Measurements from ENCODE around the gene FBXL2. TPM values are rescaled to one million over a fixed set of nuclear protein-coding genes. Genes with fewer than 3 reads are reported as not detected.

The FBXL2 gene, protein sequence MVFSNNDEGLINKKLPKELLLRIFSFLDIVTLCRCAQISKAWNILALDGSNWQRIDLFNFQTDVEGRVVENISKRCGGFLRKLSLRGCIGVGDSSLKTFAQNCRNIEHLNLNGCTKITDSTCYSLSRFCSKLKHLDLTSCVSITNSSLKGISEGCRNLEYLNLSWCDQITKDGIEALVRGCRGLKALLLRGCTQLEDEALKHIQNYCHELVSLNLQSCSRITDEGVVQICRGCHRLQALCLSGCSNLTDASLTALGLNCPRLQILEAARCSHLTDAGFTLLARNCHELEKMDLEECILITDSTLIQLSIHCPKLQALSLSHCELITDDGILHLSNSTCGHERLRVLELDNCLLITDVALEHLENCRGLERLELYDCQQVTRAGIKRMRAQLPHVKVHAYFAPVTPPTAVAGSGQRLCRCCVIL
- total RNA-seq, result 2.1 TPM
- long read RNA-seq, partial matches to known transcripts, result 0 of 4 reads
- long read RNA-seq, other reads (novel, unspliced or antisense), result 1 of 4 reads

GRCh38 chr3:33277193-33277882, at the start of gene FBXL2:
FBXL2 (plus strand) TSS chr3:33277442; CDS start chr3:33277513, 71 bp downstream.
- ATAC-seq (peak; percentile 100), DNase-seq (peak; percentile 84)

GRCh38 chr3:33229066-33229465, 48.2 kb upstream of the FBXL2 start:
- intact Hi-C loops (cut with micrococcal nuclease), result no loop called here
- DNase-seq (no peak), ATAC-seq (no peak)

More at GRCh38 chr3:33277193-33277882, at the start of gene FBXL2:
- intact Hi-C loops (cut with micrococcal nuclease), result no loop called here

- intact Hi-C loops (cut with micrococcal nuclease), result no loop called here
- ATAC-seq (no peak), DNase-seq (no peak)
Observed at GRCh38 chr3:33229947-33230346, 47.3 kb upstream of the FBXL2 start.

- ATAC-seq, result no peak
- DNase-seq, result no peak
- intact Hi-C loops (cut with micrococcal nuclease), result no loop called here
Observed at GRCh38 chr3:33231756-33232465, 45.3 kb upstream of the FBXL2 start.

DNA sequence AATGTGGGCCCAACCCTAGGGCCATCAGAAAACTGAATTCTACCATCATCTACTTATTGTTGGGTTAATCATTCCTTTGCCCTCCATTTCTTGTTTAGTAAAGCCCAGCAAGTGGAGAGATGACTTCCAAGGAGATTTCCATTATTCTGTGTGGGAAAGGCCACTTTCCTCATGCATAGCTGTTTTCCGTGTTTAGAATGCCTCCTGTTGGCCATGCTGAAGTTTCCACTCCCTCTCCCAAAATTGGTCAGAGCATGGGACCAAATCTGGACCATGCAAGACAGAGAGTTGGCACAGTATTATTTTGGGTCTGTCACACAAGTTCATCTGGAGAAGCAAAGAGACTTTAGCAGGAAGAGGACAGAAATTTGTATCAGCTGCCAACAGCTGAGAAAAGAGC, 43.4 kb upstream of the FBXL2 start:
- ATAC-seq (no peak), DNase-seq (no peak)
- intact Hi-C loops (cut with micrococcal nuclease), result no loop called here

GRCh38 chr3:33236005-33236404, 41.2 kb upstream of the FBXL2 start:
- intact Hi-C loops (cut with micrococcal nuclease), result no loop called here
- ATAC-seq, result no peak
- no peak for DNase-seq

DNA sequence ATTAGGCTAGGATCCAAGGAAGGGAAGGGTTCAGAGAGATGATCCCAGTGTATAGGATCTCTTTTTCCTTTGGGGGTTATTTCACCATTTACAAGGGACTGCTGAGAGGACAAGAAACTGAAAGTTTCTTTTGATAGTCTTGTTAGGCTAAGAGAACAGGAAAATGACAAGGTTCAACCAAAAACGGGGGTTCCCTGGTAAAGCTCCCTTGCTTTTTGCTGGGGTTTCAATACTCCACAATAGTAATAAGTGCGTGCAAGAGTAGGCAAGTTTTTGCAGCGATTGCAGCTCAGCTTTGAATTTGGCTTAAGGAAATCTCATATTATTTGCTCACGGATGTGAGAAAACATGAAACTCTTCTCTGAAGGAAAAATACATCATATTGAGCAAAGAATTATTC, 39.8 kb upstream of the FBXL2 start:
- no peak for DNase-seq
- no peak for ATAC-seq
- intact Hi-C loops (cut with micrococcal nuclease), result no loop called here

- intact Hi-C loops (cut with micrococcal nuclease), result no loop called here
- ATAC-seq, result no peak
- DNase-seq, result no peak
Observed at GRCh38 chr3:33238923-33239322, 38.3 kb upstream of the FBXL2 start.

DNA sequence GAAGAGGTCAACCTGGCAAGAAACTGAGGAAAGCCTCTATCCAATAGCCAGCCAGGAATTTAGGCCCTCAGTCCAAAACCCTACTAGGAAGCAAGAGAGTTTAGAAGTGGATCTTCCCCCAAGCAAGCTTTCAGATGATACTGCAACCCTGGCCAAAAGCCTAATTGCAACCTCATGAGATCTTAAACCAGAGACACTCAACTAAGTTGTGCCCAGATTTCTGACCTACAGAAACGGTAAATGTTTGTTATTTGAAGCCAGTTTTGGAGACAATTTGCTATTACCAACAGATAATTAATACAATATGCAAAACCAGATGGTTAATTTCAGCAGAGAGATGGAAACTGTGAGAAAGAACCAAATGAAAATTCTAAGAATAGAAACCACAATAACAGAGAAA, 37.0 kb upstream of the FBXL2 start:
- ATAC-seq (no peak), DNase-seq (no peak)
- intact Hi-C loops (cut with micrococcal nuclease), result no loop called here

DNA sequence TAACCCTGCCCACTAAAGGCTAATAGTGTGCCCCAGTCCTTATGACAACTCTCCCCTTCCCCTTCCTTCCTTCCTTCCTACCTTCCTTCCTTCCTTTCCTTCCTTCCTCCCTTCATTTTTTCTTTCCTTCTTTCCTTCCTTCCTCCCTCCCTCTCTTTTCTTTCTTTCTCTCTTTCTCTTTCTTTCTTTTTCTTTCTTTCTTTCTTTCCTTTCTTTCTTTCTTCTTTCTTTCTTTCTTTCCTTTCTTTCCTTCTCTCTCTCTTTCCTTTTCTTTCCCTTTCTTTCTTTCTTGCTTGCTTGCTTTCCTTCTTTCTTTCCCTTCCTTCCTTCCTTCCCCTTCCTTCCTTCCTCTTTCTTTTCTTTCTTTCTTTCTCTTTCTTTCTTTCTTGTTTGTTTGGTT, 30.5 kb upstream of the FBXL2 start:
- ATAC-seq (no peak), DNase-seq (no peak)
- intact Hi-C loops (cut with micrococcal nuclease), result no loop called here

GRCh38 chr3:33250712-33251111, 26.5 kb upstream of the FBXL2 start:
- DNase-seq (no peak), ATAC-seq (no peak)
- intact Hi-C loops (cut with micrococcal nuclease), result no loop called here

DNA sequence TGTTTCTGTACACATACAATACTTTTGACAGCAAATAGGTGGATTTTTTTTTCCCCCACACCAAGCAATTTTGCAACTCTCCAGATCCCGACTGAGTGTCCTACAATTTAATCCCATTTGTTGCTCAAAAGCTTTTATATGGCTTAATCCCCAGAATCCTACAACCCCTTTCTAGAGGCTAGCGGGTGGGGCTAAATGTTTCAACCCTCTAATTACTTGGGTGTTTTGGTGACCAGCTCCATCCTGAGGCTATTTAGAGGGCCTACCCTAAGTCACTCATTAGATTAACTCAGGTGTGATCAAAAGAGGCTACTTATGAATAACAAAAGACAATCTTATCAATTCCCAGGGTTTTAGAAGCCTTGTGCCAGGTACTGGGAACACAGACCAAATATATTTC, 21.0 kb upstream of the FBXL2 start:
- intact Hi-C loops (cut with micrococcal nuclease), result no loop called here
- no peak for DNase-seq
- ATAC-seq, result no peak

DNA sequence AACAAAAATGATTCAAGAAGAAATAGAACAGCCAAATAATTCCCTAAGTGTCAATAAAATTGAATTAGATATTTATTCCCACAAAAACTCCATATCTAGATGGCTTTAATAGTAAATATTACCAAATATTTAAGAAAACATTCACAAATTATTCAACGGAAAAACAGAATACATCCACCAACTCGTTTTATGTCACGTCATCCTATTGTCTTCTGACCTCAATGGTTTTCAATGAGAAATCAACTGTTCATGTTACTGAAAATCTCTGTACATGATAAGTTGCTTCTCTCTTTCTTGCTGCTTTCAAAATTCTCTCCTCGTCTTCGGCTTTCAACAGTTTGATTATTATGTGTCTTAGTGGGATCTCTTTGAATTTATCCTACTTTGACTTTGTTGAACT, 17.1 kb upstream of the FBXL2 start:
- DNase-seq (no peak), ATAC-seq (no peak)
- intact Hi-C loops (cut with micrococcal nuclease), result no loop called here

DNA sequence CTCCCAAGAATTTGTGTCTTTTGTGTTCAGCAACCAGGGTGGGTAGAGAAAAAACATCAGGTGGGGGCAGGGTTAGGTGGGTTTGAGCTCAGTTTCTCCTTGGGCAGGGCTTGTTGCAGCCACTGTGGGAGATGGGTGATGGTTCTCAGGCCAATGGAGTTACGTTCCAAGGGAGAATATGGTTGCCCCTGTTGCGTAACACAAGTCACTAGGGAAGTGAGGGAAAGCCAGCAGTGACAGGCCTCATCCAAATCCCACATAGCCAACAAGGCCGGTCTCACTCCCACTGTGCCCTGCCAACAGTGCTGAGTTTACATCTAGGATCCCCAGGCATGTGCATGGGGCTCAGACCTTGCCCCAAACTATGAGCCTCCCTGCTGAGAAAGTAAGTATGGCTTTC, 7.9 kb upstream of the FBXL2 start:
- intact Hi-C loops (cut with micrococcal nuclease), result no loop called here

GRCh38 chr3:33271324-33271723, 5.9 kb upstream of the FBXL2 start:
- no peak for ATAC-seq
- intact Hi-C loops (cut with micrococcal nuclease), result no loop called here
- DNase-seq, result no peak

More for the DNA sequence above, 7.9 kb upstream of the FBXL2 start:
- ATAC-seq (no peak), DNase-seq (no peak)

- intact Hi-C loops (cut with micrococcal nuclease), result no loop called here
- ATAC-seq, result no peak
Observed at GRCh38 chr3:33273628-33274027, 3.6 kb upstream of the FBXL2 start.

GRCh38 chr3:33278163-33278562, 921 bp downstream of the FBXL2 start:
- DNase-seq (no peak), ATAC-seq (peak; percentile 18)
- intact Hi-C loops (cut with micrococcal nuclease), result no loop called here

More at GRCh38 chr3:33273628-33274027, 3.6 kb upstream of the FBXL2 start:
- no peak for DNase-seq

DNA sequence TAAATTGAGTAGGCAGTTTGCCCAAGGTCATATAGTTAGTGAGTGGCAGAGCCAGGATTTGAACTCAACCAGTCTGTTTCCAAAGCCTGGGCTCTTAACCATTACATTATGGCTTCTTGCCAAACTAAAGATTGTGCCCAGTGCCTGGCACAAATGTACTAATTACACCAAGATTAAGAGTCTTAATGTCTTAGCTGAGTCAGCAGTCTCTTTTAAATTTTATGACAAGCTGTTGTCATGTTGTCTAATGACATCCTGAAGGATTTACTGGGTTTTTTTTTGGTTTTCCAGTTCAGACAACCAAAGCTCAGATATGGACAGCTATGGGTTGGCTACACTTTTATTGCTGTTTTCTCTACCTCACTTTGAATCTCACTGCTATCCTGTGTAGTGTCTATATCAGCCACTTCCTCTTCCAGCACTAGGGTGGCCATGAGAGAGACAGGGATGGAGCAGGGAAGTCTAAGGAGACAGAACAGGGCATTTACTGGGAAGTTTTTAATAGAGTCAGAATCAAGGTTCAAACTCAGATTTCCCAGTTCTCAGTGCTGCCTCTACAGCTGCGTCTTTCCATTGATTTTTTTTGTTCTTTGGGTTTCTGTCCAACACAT, 10.5 kb downstream of the FBXL2 start:
- intact Hi-C loops (cut with micrococcal nuclease), result no loop called here
- ATAC-seq (no peak), DNase-seq (no peak)

DNA sequence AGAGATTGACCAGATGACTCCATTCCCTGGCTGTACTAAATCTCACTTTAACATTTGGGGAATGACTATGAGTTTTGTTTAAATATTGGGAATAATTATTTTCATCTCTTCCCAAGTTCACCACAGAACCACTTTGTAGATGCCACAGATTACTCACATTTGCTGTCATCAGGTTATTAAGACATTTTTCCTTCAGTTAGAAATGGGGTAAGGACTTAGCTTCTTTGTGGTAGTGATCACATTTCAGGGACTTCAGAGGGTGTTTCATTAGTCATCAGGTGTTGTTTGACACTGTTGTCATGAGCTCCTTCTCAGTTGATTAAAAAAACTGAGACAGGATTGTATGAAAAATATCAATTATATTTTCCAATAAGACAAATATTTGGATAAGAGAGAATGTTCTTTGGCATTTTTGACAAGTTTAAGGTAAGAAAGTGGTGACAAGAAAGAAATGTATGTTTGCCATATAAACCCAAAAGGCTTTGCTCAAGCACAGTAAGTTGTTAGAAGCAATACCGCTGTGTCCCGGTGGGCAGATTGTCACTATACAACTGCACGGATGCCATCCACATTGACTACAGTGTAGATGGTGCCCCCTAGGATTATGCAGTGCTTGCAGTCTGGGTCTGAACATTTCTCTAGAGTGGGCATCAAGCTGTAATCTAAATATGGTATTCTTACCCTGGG, 22.3 kb downstream of the FBXL2 start:
- intact Hi-C loops (cut with micrococcal nuclease), result no loop called here
- DNase-seq, result no peak
- ATAC-seq, result no peak
